Vagina (tissue), 2 donors: ENCODE data around the gene GPR83. TPM values are rescaled to one million over a fixed set of nuclear protein-coding genes. Genes with fewer than 3 reads are reported as not detected.
"Not testable (repeated sequence)": the region's sequence is repeated elsewhere in the genome, so short reads cannot be mapped to it uniquely, and the experiment has no call there.

Source experiments
- DNase-seq, 2 donors: peaks; one replicate each; pipeline ENCODE4 v3.0.0-alpha.2; 2017; ENCODE audit errors: extremely low spot score in 2 of 2
- H3K27ac ChIP-seq: fragments of 200-600 bp; sonication (generic); one replicate; pipeline ENCODE4 v1.5.1; 2019
- H3K27me3 ChIP-seq: fragments of 200-600 bp; sonication (generic); one replicate; pipeline ENCODE4 v1.5.1; 2019
- H3K36me3 ChIP-seq, 2 donors: fragments of 200-600 bp; sonication (generic); one replicate each; pipeline ENCODE4 v1.5.1; 2017 to 2019
- H3K4me1 ChIP-seq: fragments of 200-600 bp; sonication (generic); one replicate; pipeline ENCODE4 v1.5.1; 2019
- H3K4me3 ChIP-seq, 2 donors: fragments of 200-600 bp; sonication (generic); 1 replicate in 1 of 2; 2 replicates in 1 of 2; pipeline ENCODE4 v1.5.1; 2016 to 2019
- H3K9me3 ChIP-seq: fragments of 200-600 bp; sonication (generic); one replicate; pipeline ENCODE4 v1.5.1; 2019
- CTCF ChIP-seq, 3 experiments: fragments of 450-650 bp in 2 of 3; fragments of 200-600 bp in 1 of 3; sonication (generic) in 1 of 3; IDR thresholded peaks; one replicate each; pipeline ENCODE4 v1.5.1; 2017 to 2019; ENCODE audit warnings: antibody characterized with exemption in 3 of 3, mild to moderate bottlenecking in 2 of 3, moderate library complexity in 2 of 3
- POLR2A ChIP-seq, 2 donors: fragments of 450-650 bp; IDR thresholded peaks; one replicate each; pipeline ENCODE4 v1.6.1; 2017; ENCODE audit warnings: antibody characterized with exemption in 2 of 2, mild to moderate bottlenecking in 2 of 2, moderate library complexity in 2 of 2
- POLR2AphosphoS5 ChIP-seq, 2 donors: sonication (generic); formaldehyde crosslinking; IDR thresholded peaks; one replicate each; pipeline ENCODE4 v1.9.0; 2017; ENCODE audit warnings: antibody characterized with exemption in 2 of 2, mild to moderate bottlenecking in 2 of 2, low read depth in 1 of 2; ENCODE audit not compliant: insufficient read depth in 1 of 2
- intact Hi-C: fragments of 100-400 bp; cut with DNase I; formaldehyde crosslinking; loops from one replicate; pipeline ENCODE4 v1.15.1; 2023
- total RNA-seq: library from RNA; depleted of rRNA; stranded (reverse); fragments of >200 nt; gene quantifications from one replicate; pipeline ENCODE4 v1.2.3, GENCODE V29; 2016

GPR83 gene
- total RNA-seq, 1 donor from 2014 or later = not detected

GRCh38 chr11:94379613-94380012 lies 21.6 kb downstream of the GPR83 start:
- no peak for TF ChIP-seq CTCF (IDR thresholded peaks at IDR 0.05)
- no peak for TF ChIP-seq POLR2A (IDR thresholded peaks at IDR 0.05)
- TF ChIP-seq POLR2AphosphoS5 (IDR thresholded peaks at IDR 0.05; ENCODE audit: insufficient read depth in 1 of 2, low read depth in 1 of 2) = no peak
- Histone ChIP-seq H3K27ac (no peak overlapping the region), H3K4me1 (no peaks in the 10 kb centered on the region), H3K9me3 (no peaks in the 10 kb centered on the region), H3K4me3 (no peak overlapping the region), H3K36me3 (no peaks in the 10 kb centered on the region), H3K27me3 (no peaks in the 10 kb centered on the region)
- DNase-seq = no peak
- intact Hi-C loops = no loop called here

- no peaks in the 10 kb centered on the region for H3K4me1 ChIP-seq
- intact Hi-C loops = no loop called here
- H3K27me3 ChIP-seq = no peaks in the 10 kb centered on the region
- TF ChIP-seq POLR2A (IDR thresholded peaks at IDR 0.05) = no peak
- TF ChIP-seq CTCF (IDR thresholded peaks at IDR 0.05) = no peak
- no peak for TF ChIP-seq POLR2AphosphoS5 (IDR thresholded peaks at IDR 0.05; ENCODE audit: insufficient read depth in 1 of 2, low read depth in 1 of 2)
- H3K9me3 ChIP-seq = no peaks in the 10 kb centered on the region
- no peaks in the 10 kb centered on the region for H3K36me3 ChIP-seq
- H3K4me3 ChIP-seq = no peak overlapping the region
- no peak overlapping the region for H3K27ac ChIP-seq
- DNase-seq = no peak
These were observed 24.4 kb downstream of the GPR83 start for GRCh38 chr11:94376841-94377240.

- H3K36me3 ChIP-seq, H3K4me1 ChIP-seq, H3K27me3 ChIP-seq, DNase-seq, H3K27ac ChIP-seq, intact Hi-C loops, H3K4me3 ChIP-seq, H3K9me3 ChIP-seq: not testable (repeated sequence)
These were observed 30.6 kb downstream of the GPR83 start for GRCh38 chr11:94370576-94370975.

GRCh38 chr11:94350850-94351563 lies 50.2 kb downstream of the GPR83 start:
- H3K27ac ChIP-seq, H3K4me3 ChIP-seq, DNase-seq, H3K4me1 ChIP-seq, H3K36me3 ChIP-seq, intact Hi-C loops, H3K27me3 ChIP-seq, H3K9me3 ChIP-seq: not testable (repeated sequence)

GRCh38 chr11:94346311-94346710 lies 54.9 kb downstream of the GPR83 start:
- intact Hi-C loops, H3K4me3 ChIP-seq, H3K27me3 ChIP-seq, H3K9me3 ChIP-seq, H3K36me3 ChIP-seq, DNase-seq, H3K4me1 ChIP-seq, H3K27ac ChIP-seq: not testable (repeated sequence)

GRCh38 chr11:94343495-94343894 lies 57.7 kb downstream of the GPR83 start:
- DNase-seq = no peak
- intact Hi-C loops = no loop called here
- Histone ChIP-seq H3K27me3 (no peaks in the 10 kb centered on the region), H3K36me3 (no peaks in the 10 kb centered on the region), H3K4me3 (no peak overlapping the region), H3K4me1 (no peaks in the 10 kb centered on the region), H3K27ac (no peak overlapping the region), H3K9me3 (no peaks in the 10 kb centered on the region)
- TF ChIP-seq CTCF (IDR thresholded peaks at IDR 0.05) = no peak
- no peak for TF ChIP-seq POLR2AphosphoS5 (IDR thresholded peaks at IDR 0.05; ENCODE audit: insufficient read depth in 1 of 2, low read depth in 1 of 2)
- TF ChIP-seq POLR2A (IDR thresholded peaks at IDR 0.05) = no peak
